ENCODE data around the gene DYNC1LI2.

The DYNC1LI2 gene

GRCh38 chr16:66776457-66776856 is 25.0 kb upstream of the DYNC1LI2 start (continued):
- no peak for TF ChIP-seq ZBTB8A (tag by site-specific recombination; IDR thresholded peaks at IDR 0.05)
- no peak for TF ChIP-seq ZNF221 (tag by site-specific recombination; IDR thresholded peaks at IDR 0.05; ENCODE audit: borderline replicate concordance)
- no peak for TF ChIP-seq ZNF391 (tag by site-specific recombination; IDR thresholded peaks at IDR 0.05; ENCODE audit: borderline replicate concordance, low read depth)
- TF ChIP-seq PRDM1 (tag by site-specific recombination; IDR thresholded peaks at IDR 0.05): peak; percentile 100

- Histone ChIP-seq H3K9me3 (ENCODE audit: control insufficient read depth, insufficient read depth, low read depth, low read length) (no peaks in the 10 kb centered on the region), H3K36me3 (ENCODE audit: control insufficient read depth in 2 of 2, insufficient read depth in 1 of 2, low read length in 2 of 2) (no peaks in the 10 kb centered on the region), H3K4me3 (ENCODE audit: low read depth, low read length) (no peak overlapping the region), H3K27ac (ENCODE audit: extremely low read depth, low read depth, low read length) (no peak overlapping the region), H3K4me1 (ENCODE audit: control insufficient read depth, insufficient read depth, low read length) (no peaks in the 10 kb centered on the region)
- ChIA-PET POLR2A (no interaction called here), CTCF (interaction anchor here (0.7 to 1.0 kb wide), 2 partner anchors 56 to 92 kb away, joined by 4 to 5 read pairs; partner anchors contain the start of gene NAE1)
- no peak for TF ChIP-seq KLF17 (tag by site-specific recombination; IDR thresholded peaks at IDR 0.05)
- no peak for TF ChIP-seq ZNF514 (tag by site-specific recombination; IDR thresholded peaks at IDR 0.05)
- no peak for TF ChIP-seq ZFP69B (tag by site-specific recombination; IDR thresholded peaks at IDR 0.05)
- no peak for TF ChIP-seq ZBTB17 (tag by site-specific recombination; IDR thresholded peaks at IDR 0.05)
- no peak for TF ChIP-seq HOXD13 (CRISPR knock-in tag; IDR thresholded peaks at IDR 0.05; ENCODE audit: borderline replicate concordance)
- no peak for TF ChIP-seq ZFP41 (tag by site-specific recombination; IDR thresholded peaks at IDR 0.05; ENCODE audit: borderline replicate concordance)
- TF ChIP-seq HIC1 (tag by site-specific recombination; IDR thresholded peaks at IDR 0.05): no peak
- TF ChIP-seq REPIN1 (tag by site-specific recombination; IDR thresholded peaks at IDR 0.05; ENCODE audit: low read depth): no peak
- no peak for TF ChIP-seq MYNN (tag by site-specific recombination; IDR thresholded peaks at IDR 0.05; ENCODE audit: borderline replicate concordance)
- TF ChIP-seq ZBTB20 (tag by site-specific recombination; IDR thresholded peaks at IDR 0.05): no peak
- TF ChIP-seq ZNF692 (tag by site-specific recombination; IDR thresholded peaks at IDR 0.05): no peak
- no peak for TF ChIP-seq ZNF660 (tag by site-specific recombination; IDR thresholded peaks at IDR 0.05)
- no peak for TF ChIP-seq ZNF202 (tag by site-specific recombination; IDR thresholded peaks at IDR 0.05; ENCODE audit: borderline replicate concordance)
- no peak for TF ChIP-seq ZNF529 (tag by site-specific recombination; IDR thresholded peaks at IDR 0.05; ENCODE audit: insufficient replicate concordance)
- no peak for TF ChIP-seq KLF1 (tag by site-specific recombination; IDR thresholded peaks at IDR 0.05)
- TF ChIP-seq ZNF777 (tag by site-specific recombination; IDR thresholded peaks at IDR 0.05; ENCODE audit: borderline replicate concordance): no peak
Measured at GRCh38 chr16:66774981-66775380, 23.6 kb upstream of the DYNC1LI2 start.

- ChIA-PET CTCF (no interaction called here), POLR2A (no interaction called here)
- TF ChIP-seq ZNF10 (tag by site-specific recombination; IDR thresholded peaks at IDR 0.05): peak; percentile 74; the same call in 1 of the 2 replicates
- no peak for TF ChIP-seq ZNF692 (tag by site-specific recombination; IDR thresholded peaks at IDR 0.05)
- TF ChIP-seq ZNF324 (tag by site-specific recombination; IDR thresholded peaks at IDR 0.05): no peak
- no peak for TF ChIP-seq ZNF843 (tag by site-specific recombination; IDR thresholded peaks at IDR 0.05)
- no peak for TF ChIP-seq SP7 (tag by site-specific recombination; IDR thresholded peaks at IDR 0.05)
- Histone ChIP-seq H3K4me1 (ENCODE audit: control insufficient read depth, insufficient read depth, low read length) (no peaks in the 10 kb centered on the region), H3K9me3 (ENCODE audit: control insufficient read depth, insufficient read depth, low read depth, low read length) (no peaks in the 10 kb centered on the region), H3K36me3 (ENCODE audit: control insufficient read depth in 2 of 2, insufficient read depth in 1 of 2, low read length in 2 of 2) (no peaks in the 10 kb centered on the region), H3K27ac (ENCODE audit: extremely low read depth, low read depth, low read length) (no peak overlapping the region), H3K4me3 (ENCODE audit: low read depth, low read length) (no peak overlapping the region)
Measured at GRCh38 chr16:66758086-66758485, 6.7 kb upstream of the DYNC1LI2 start.

Data from HEK293 (cell line).